Sigmoid colon (tissue), 7 donors: Measurements from ENCODE around the gene EMC8. TPM values are rescaled to one million over a fixed set of nuclear protein-coding genes. Genes with fewer than 3 reads are reported as not detected.

ENCODE experiments used
- DNase-seq: peaks from one replicate; pipeline ENCODE4 v3.0.0-alpha.2; 2019
- H3K27ac ChIP-seq, 4 donors: fragments of 200-600 bp; sonication (generic); one replicate each; pipeline ENCODE4 v1.5.1; 2016 to 2019; ENCODE audit warnings: mild to moderate bottlenecking in 1 of 4
- H3K27me3 ChIP-seq, 3 donors: fragments of 200-600 bp; sonication (generic); one replicate each; pipeline ENCODE4 v1.5.1; 2019; ENCODE audit warnings: mild to moderate bottlenecking in 1 of 3
- H3K36me3 ChIP-seq, 4 donors: fragments of 200-600 bp; sonication (generic); one replicate each; pipeline ENCODE4 v1.5.1; 2016 to 2019
- H3K4me1 ChIP-seq, 4 donors: fragments of 200-600 bp; sonication (generic); one replicate each; pipeline ENCODE4 v1.5.1; 2017 to 2019
- H3K4me3 ChIP-seq, 4 donors: fragments of 200-600 bp; sonication (generic); one replicate each; pipeline ENCODE4 v1.5.1; 2017 to 2019; ENCODE audit warnings: mild to moderate bottlenecking in 2 of 4, moderate library complexity in 1 of 4
- H3K9me3 ChIP-seq, 4 donors: fragments of 200-600 bp in 3 of 4; sonication (generic) in 3 of 4; one replicate each; pipeline versions ENCODE4 v1.5.1 to v1.6.1; 2013 to 2019
- EP300 ChIP-seq, 4 donors: sonication (generic); formaldehyde crosslinking; IDR thresholded peaks; one replicate each; pipeline ENCODE4 v1.6.1; 2017; ENCODE audit warnings: antibody characterized with exemption in 4 of 4
- POLR2A ChIP-seq, 2 donors: fragments of 450-650 bp; IDR thresholded peaks; one replicate each; pipeline ENCODE4 v1.6.1; 2016; ENCODE audit warnings: antibody characterized with exemption in 2 of 2, mild to moderate bottlenecking in 2 of 2, moderate library complexity in 2 of 2
- POLR2AphosphoS5 ChIP-seq, 4 donors: sonication (generic); formaldehyde crosslinking; IDR thresholded peaks; one replicate each; pipeline ENCODE4 v1.6.1; 2017; ENCODE audit warnings: antibody characterized with exemption in 4 of 4
- WGBS, 2 donors: extraction: QIAGEN DNeasy Blood & Tissue Kit; methylation state at CpG; one replicate each; pipeline ENCODE4 v1.1.7; 2013; 5-methylcytosine and 5-hydroxymethylcytosine counted together
- intact Hi-C: fragments of 100-400 bp; cut with DNase I; formaldehyde crosslinking; loops from one replicate; pipeline ENCODE4 v1.15.1; 2023
- polyA plus RNA-seq, 3 donors: library from polyadenylated mRNA; stranded (reverse); fragments of 200-250 nt; gene quantifications; one replicate each; pipeline ENCODE4 v1.2.3, GENCODE V29; 2013
- total RNA-seq, 4 donors: library from RNA; depleted of rRNA; stranded (reverse); fragments of >200 nt; gene quantifications; one replicate each; pipeline ENCODE4 v1.1.0, GENCODE V29; 2016
- TF ChIP-seq, protein P1 (sequence below), 4 experiments: fragments of 450-650 bp in 3 of 4; fragments of 200-600 bp in 1 of 4; IDR thresholded peaks; one replicate each; pipeline ENCODE4 v1.5.1; 2016 to 2019; ENCODE audit warnings: antibody characterized with exemption in 4 of 4, mild to moderate bottlenecking in 3 of 4, moderate library complexity in 2 of 4
- donor health status: healthy with polysubstance abuse.
- donor health status: Bipolar disorder and iron deficiency.
- donor health status: healthy.

EMC8 gene
- total and polyA plus RNA-seq, 7 donors, result 13.8 to 38.8 (median 23.7) TPM

DNA sequence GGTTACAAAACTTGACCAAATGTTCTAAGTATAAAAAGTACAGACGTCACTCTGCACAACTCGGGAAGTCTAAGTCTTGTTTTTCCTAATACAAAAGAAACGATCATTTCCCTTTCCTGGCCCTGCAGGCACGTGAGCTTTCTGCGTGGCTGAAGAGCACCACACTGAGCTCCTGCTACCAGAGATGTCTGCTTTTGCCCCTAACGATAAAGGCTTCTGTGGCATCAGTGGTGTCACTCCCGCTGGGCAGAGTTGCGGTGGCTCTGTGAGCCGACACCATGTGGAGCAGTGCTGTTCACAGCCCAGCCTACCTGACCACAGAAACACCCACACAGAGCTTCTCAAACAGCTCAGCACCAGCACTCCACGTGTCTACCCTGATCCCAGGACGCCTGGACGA is 20.5 kb downstream of the EMC8 start:
- no peaks in the 10 kb centered on the region for H3K9me3 ChIP-seq
- no peak overlapping the region for H3K4me3 ChIP-seq
- H3K36me3 ChIP-seq, result peaks cover 8 to 61% (median 30%) of the 10 kb centered on the region in 4 donors
- no peak for DNase-seq
- 78 to 90% methylated on average over 12 of the region's 12 CpGs for WGBS, 2 donors
- H3K4me1 ChIP-seq, result peaks cover 0 to 19% (median 15%) of the 10 kb centered on the region in 4 donors
- H3K27me3 ChIP-seq, result no peaks in the 10 kb centered on the region
- no peak overlapping the region for H3K27ac ChIP-seq
- TF ChIP-seq POLR2AphosphoS5 (IDR thresholded peaks at IDR 0.05) (no peak), EP300 (IDR thresholded peaks at IDR 0.05) (no peak), POLR2A (IDR thresholded peaks at IDR 0.05) (no peak)
- TF ChIP-seq, protein P1, sequence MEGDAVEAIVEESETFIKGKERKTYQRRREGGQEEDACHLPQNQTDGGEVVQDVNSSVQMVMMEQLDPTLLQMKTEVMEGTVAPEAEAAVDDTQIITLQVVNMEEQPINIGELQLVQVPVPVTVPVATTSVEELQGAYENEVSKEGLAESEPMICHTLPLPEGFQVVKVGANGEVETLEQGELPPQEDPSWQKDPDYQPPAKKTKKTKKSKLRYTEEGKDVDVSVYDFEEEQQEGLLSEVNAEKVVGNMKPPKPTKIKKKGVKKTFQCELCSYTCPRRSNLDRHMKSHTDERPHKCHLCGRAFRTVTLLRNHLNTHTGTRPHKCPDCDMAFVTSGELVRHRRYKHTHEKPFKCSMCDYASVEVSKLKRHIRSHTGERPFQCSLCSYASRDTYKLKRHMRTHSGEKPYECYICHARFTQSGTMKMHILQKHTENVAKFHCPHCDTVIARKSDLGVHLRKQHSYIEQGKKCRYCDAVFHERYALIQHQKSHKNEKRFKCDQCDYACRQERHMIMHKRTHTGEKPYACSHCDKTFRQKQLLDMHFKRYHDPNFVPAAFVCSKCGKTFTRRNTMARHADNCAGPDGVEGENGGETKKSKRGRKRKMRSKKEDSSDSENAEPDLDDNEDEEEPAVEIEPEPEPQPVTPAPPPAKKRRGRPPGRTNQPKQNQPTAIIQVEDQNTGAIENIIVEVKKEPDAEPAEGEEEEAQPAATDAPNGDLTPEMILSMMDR (IDR thresholded peaks at IDR 0.05), result no peak
- intact Hi-C loops, result no loop called here

DNA sequence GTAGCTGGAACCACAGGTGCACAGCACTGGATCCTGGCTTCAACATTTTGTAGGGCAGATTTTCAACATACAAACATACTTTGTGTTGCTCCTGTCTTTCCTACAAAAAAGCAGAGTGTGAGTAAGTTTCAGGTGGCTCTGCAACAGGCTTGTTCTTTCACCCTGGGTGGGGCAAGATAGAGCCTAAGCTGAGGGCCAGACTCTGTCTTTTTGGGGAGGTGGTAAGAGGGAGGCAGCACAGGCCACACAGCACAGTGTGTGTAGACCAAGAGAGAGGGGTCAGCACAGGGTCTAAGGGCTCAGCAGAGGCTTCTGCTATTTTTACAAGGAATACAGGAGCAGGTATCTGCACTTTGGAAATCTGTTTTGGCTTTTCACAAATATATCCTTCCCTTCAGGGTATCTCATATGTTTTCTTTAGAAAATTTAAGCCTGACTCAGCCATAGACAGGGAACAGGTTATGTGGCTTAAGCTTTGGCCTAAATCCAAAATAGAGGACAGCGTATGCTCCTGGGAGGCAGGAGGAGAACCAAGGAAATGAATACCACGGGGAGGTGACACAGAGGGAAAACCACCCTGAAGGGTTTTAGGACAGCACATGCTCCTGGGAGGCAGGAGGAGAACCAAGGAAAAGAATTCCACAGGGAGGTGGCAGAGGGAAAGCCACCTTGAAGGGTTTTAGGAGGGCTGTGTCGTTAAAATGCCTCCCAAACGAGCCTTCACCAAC is 21.6 kb downstream of the EMC8 start:
- H3K9me3 ChIP-seq, result no peaks in the 10 kb centered on the region
- H3K27ac ChIP-seq, result no peak overlapping the region
- no peaks in the 10 kb centered on the region for H3K27me3 ChIP-seq
- H3K4me3 ChIP-seq, result no peak overlapping the region
- H3K36me3 ChIP-seq, result peaks cover 8 to 61% (median 30%) of the 10 kb centered on the region in 4 donors
- intact Hi-C loops, result no loop called here
- 74 to 77% methylated on average over 4 of the region's 4 CpGs for WGBS, 2 donors
- H3K4me1 ChIP-seq, result peaks cover 0 to 12% (median 12%) of the 10 kb centered on the region in 4 donors
- no peak for DNase-seq
- TF ChIP-seq POLR2A (IDR thresholded peaks at IDR 0.05) (no peak), EP300 (IDR thresholded peaks at IDR 0.05) (no peak), POLR2AphosphoS5 (IDR thresholded peaks at IDR 0.05) (no peak)
- TF ChIP-seq, protein P1 (IDR thresholded peaks at IDR 0.05), result no peak

DNA sequence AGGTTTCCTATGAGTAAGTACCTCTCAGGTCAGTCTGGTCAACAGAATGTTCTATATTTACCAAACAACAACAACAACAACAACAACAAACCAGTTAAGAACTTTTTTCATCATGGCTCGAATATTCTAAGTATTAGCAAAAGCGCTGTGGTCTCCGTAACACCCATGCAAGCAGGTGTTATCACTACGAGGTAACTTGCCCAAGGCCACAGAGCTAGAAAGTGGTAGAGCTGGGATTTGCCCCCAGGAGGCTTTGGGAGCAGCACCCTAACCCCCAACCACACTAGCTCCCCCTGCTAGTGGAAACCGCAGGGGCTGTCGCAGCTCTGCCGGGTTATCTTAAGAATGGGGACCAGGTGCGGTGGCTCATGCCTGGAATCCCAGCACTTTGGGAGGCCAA is 24.5 kb downstream of the EMC8 start:
- no peaks in the 10 kb centered on the region for H3K4me1 ChIP-seq
- DNase-seq, result no peak
- no peaks in the 10 kb centered on the region for H3K27me3 ChIP-seq
- H3K27ac ChIP-seq, result no peak overlapping the region
- WGBS, 2 donors, result 95 to 96% methylated on average over 8 of the region's 8 CpGs
- intact Hi-C loops, result no loop called here
- H3K36me3 ChIP-seq, result peaks cover 4 to 52% (median 16%) of the 10 kb centered on the region in 4 donors
- H3K9me3 ChIP-seq, result no peaks in the 10 kb centered on the region
- H3K4me3 ChIP-seq, result no peak overlapping the region
- TF ChIP-seq POLR2AphosphoS5 (IDR thresholded peaks at IDR 0.05), result no peak
- TF ChIP-seq, protein P1 (IDR thresholded peaks at IDR 0.05), result no peak
- no peak for TF ChIP-seq POLR2A (IDR thresholded peaks at IDR 0.05)
- no peak for TF ChIP-seq EP300 (IDR thresholded peaks at IDR 0.05)

DNA sequence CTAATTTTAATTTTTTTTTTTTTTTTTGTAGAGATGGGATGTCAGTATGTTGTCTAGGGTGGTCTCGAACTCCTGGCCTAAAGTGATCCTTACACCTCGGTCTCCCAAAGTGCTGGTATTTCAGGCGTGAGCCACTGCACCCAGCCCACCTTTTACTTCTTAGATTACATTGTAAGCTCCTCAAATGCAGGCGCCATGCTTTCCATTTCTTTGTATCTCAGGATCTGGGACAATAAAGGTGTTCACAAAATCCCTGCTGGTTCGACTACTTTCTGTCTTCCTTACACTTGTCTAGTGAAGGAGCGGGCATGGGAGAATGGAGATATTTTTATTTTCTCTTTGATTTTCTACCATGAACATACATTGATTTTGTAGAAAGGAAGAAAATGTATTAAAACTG is 25.2 kb downstream of the EMC8 start:
- H3K4me1 ChIP-seq, result no peaks in the 10 kb centered on the region
- H3K36me3 ChIP-seq, result peaks cover 0 to 45% (median 10%) of the 10 kb centered on the region in 4 donors
- no peak overlapping the region for H3K4me3 ChIP-seq
- no peak for DNase-seq
- TF ChIP-seq EP300 (IDR thresholded peaks at IDR 0.05) (no peak), POLR2A (IDR thresholded peaks at IDR 0.05) (no peak), POLR2AphosphoS5 (IDR thresholded peaks at IDR 0.05) (no peak)
- TF ChIP-seq, protein P1 (IDR thresholded peaks at IDR 0.05), result no peak
- 79 to 81% methylated on average over 6 of the region's 6 CpGs for WGBS, 2 donors
- no peak overlapping the region for H3K27ac ChIP-seq
- H3K9me3 ChIP-seq, result no peaks in the 10 kb centered on the region
- no peaks in the 10 kb centered on the region for H3K27me3 ChIP-seq
- intact Hi-C loops, result no loop called here
